HG03558 (cell line): ENCODE results near the gene DNAJC27.

Source experiments
- ATAC-seq: cut with Tn5 transposase; IDR thresholded peaks from one replicate; pipeline ENCODE4 v1.9.1; 2021; ENCODE audit warnings: moderate number of reproducible peaks; ENCODE audit not compliant: unreplicated experiment; ENCODE audit errors: extremely low read depth

DNAJC27 gene

GRCh38 chr2:24926602-24927252 lies 45.0 kb downstream of the DNAJC27 start:
- ATAC-seq, result no peak

GRCh38 chr2:24926220-24926601 lies 45.5 kb downstream of the DNAJC27 start:
- ATAC-seq, result no peak

- ATAC-seq, result no peak
Observed at GRCh38 chr2:24925815-24926214, 45.9 kb downstream of the DNAJC27 start.

- no peak for ATAC-seq
Observed at GRCh38 chr2:24924732-24925131, 47.0 kb downstream of the DNAJC27 start.

- ATAC-seq, result no peak
Observed at GRCh38 chr2:24924266-24924665, 47.5 kb downstream of the DNAJC27 start.

- ATAC-seq, result no peak
Observed at GRCh38 chr2:24923106-24923505, 48.6 kb downstream of the DNAJC27 start.

GRCh38 chr2:24922556-24922955 lies 49.2 kb downstream of the DNAJC27 start:
- no peak for ATAC-seq

GRCh38 chr2:24920809-24921441 lies 50.8 kb downstream of the DNAJC27 start:
- no peak for ATAC-seq

GRCh38 chr2:24920098-24920808 lies 51.5 kb downstream of the DNAJC27 start, which contains the start of gene ADCY3:
Gene ADCY3 (minus strand): TSS chr2:24920237. CDS start chr2:24918987, 1,250 bp downstream.
- no peak for ATAC-seq

GRCh38 chr2:24919506-24920097 lies 52.2 kb downstream of the DNAJC27 start:
- ATAC-seq, result no peak

GRCh38 chr2:24919037-24919505 lies 52.7 kb downstream of the DNAJC27 start:
- ATAC-seq, result no peak

- no peak for ATAC-seq
Observed at GRCh38 chr2:24918326-24919036, 53.3 kb downstream of the DNAJC27 start.

- no peak for ATAC-seq
Observed at GRCh38 chr2:24917731-24918325, 53.9 kb downstream of the DNAJC27 start.

GRCh38 chr2:24917086-24917485 lies 54.7 kb downstream of the DNAJC27 start:
- ATAC-seq, result no peak

- no peak for ATAC-seq
Observed at GRCh38 chr2:24915796-24916195, 56.0 kb downstream of the DNAJC27 start.

- no peak for ATAC-seq
Observed at GRCh38 chr2:24915175-24915574, 56.6 kb downstream of the DNAJC27 start.

- ATAC-seq, result no peak
Observed at GRCh38 chr2:24914713-24915112, 57.0 kb downstream of the DNAJC27 start.

GRCh38 chr2:24913911-24914310 lies 57.8 kb downstream of the DNAJC27 start:
- ATAC-seq, result no peak

GRCh38 chr2:24912986-24913385 lies 58.8 kb downstream of the DNAJC27 start:
- ATAC-seq, result no peak

GRCh38 chr2:24912523-24912922 lies 59.2 kb downstream of the DNAJC27 start:
- ATAC-seq, result no peak
